ENCODE measurements around the gene SORL1.
"Not testable (repeated sequence)": the region's sequence is repeated elsewhere in the genome, so short reads cannot be mapped to it uniquely, and the experiment has no call there.

Gene SORL1, protein sequence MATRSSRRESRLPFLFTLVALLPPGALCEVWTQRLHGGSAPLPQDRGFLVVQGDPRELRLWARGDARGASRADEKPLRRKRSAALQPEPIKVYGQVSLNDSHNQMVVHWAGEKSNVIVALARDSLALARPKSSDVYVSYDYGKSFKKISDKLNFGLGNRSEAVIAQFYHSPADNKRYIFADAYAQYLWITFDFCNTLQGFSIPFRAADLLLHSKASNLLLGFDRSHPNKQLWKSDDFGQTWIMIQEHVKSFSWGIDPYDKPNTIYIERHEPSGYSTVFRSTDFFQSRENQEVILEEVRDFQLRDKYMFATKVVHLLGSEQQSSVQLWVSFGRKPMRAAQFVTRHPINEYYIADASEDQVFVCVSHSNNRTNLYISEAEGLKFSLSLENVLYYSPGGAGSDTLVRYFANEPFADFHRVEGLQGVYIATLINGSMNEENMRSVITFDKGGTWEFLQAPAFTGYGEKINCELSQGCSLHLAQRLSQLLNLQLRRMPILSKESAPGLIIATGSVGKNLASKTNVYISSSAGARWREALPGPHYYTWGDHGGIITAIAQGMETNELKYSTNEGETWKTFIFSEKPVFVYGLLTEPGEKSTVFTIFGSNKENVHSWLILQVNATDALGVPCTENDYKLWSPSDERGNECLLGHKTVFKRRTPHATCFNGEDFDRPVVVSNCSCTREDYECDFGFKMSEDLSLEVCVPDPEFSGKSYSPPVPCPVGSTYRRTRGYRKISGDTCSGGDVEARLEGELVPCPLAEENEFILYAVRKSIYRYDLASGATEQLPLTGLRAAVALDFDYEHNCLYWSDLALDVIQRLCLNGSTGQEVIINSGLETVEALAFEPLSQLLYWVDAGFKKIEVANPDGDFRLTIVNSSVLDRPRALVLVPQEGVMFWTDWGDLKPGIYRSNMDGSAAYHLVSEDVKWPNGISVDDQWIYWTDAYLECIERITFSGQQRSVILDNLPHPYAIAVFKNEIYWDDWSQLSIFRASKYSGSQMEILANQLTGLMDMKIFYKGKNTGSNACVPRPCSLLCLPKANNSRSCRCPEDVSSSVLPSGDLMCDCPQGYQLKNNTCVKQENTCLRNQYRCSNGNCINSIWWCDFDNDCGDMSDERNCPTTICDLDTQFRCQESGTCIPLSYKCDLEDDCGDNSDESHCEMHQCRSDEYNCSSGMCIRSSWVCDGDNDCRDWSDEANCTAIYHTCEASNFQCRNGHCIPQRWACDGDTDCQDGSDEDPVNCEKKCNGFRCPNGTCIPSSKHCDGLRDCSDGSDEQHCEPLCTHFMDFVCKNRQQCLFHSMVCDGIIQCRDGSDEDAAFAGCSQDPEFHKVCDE (N-terminal part only)
- 11.8 to 356 (median 58.9) reads per million in 18 experiments for total RNA-seq

- peak; percentile 46 to 54 for DNase-seq
Measured at GRCh38 chr11:121451986-121452608, at the start of gene SORL1. SORL1 (plus strand) TSS chr11:121452314; CDS start chr11:121452332, 18 bp downstream.

DNA sequence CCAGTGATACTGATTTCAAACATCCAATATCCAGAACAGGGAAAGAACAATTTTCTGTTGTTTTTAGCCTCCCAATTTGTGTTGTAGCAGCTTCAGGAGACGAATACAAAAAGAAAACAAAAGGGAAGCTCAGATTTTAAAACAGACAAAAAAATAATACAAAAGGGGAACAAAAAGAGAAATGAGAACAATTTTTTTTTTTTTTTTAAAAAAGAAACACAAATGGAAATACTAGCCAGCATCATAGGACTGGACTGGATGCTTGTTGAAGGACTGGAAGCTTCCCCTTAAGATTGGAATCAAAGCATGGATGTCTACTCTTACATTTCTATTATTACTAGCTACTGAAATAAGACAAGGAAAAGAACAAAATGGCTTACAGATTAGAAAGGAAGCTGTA is 46.5 kb upstream of the SORL1 start:
- peak; percentile 40 to 71 for DNase-seq

DNA sequence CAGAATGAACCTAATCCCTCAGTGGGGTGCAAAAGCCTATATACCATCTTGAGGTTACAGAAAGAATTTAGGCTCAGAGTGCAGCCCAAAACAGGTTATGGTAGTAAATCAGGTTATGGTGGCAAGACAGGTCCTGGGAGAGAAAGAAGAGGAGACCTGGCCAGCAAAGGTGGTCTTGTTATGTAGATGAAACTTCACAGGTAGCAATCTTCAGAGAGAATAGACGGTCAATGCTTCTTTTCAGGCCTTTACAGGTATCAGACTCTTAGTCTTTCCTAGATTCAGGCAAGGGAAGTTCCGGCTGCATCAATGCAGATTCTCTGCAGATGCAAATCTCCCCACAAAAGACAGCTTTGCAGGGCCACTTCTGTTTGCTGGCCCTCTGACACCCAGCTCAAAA is 45.8 kb upstream of the SORL1 start:
- DNase-seq, result no peak

GRCh38 chr11:121408830-121409229 is 43.3 kb upstream of the SORL1 start:
- DNase-seq, result no peak

- not testable (repeated sequence) for DNase-seq
Measured at GRCh38 chr11:121410041-121410440, 42.1 kb upstream of the SORL1 start.

- DNase-seq, result not testable (repeated sequence)
Measured at GRCh38 chr11:121411330-121411729, 40.8 kb upstream of the SORL1 start.

DNA sequence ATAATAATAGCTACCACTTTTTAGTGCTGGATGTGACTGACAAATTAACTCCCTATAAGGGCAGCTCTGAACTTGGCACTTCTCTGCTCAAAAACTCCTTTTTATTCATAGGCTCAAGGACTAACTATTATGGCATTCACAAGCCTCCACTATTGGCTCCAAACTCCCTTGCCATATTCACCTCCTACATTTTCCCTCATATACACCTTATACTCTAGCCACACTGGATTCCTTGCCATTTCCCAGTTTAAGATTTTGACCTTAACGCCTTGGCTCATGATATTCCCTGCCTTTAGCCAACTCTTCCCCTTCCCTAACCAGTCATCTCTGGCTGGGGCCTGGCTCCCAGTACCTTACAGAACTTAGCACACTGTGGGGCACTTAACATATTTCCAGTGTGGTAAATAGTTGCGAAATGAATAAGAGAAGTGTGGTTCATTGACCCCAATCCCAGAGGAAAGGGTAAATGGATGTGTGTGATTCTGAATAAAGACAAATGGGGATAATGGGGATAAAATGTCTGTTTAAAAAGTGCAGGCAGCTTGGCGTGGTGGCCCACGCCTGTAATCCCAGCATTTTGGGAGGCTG is 40.0 kb upstream of the SORL1 start:
- no peak for DNase-seq

DNA sequence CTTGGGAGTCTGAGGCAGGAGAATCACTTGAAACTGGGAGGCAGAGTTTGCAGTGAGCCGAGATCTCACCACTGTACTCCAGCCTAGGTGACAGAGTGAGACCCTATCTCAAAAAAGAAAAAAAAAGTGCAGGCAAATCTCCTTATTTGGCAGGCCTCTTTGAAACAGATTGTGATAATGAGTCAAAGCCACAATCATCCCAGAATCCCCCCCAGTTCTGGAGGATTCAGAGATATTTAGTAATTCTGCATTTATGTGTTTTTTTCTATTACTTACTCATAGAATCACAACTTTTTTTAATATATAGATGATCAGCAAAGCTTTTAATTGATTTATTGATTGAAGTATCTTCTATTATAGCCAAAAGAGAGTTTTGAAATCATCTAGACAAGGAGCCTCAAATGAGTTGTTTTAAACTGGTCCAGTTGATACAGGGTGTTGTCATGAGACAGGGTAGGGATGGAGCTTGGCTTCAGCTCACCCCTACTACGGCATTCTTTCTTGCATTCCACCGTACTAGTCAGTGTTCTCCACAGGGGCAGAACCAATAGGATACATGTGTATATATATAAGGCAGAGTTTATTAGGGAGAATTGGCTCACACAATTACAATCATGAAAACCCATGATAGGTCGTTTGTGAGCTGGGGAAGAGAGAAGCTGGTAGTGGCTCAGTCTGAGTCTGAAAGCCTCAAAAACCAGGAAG is 39.3 kb upstream of the SORL1 start:
- no peak for DNase-seq

- peak; percentile 42 to 64 for DNase-seq
Measured at GRCh38 chr11:121414141-121414913, 37.8 kb upstream of the SORL1 start.

DNA sequence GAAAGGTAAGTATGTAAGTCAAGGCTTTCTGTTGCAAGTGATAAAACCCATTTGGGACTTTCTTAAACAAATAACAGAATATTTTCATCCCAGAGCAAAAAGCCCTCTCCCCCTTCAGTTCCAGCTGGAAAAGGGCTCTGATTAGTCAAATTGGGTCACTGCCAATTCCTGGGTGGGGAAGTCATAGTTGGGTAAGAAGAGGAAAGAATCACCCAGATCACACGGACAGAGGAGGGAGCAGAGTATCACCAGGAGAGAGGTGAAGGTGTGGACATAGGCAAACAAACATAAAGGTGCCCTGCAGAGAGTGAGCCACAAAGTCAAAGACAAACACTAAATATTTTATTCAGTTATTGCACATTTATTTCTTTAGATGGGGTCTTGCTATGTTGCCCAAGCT is 36.3 kb upstream of the SORL1 start:
- peak; percentile 41 to 57 for DNase-seq

DNA sequence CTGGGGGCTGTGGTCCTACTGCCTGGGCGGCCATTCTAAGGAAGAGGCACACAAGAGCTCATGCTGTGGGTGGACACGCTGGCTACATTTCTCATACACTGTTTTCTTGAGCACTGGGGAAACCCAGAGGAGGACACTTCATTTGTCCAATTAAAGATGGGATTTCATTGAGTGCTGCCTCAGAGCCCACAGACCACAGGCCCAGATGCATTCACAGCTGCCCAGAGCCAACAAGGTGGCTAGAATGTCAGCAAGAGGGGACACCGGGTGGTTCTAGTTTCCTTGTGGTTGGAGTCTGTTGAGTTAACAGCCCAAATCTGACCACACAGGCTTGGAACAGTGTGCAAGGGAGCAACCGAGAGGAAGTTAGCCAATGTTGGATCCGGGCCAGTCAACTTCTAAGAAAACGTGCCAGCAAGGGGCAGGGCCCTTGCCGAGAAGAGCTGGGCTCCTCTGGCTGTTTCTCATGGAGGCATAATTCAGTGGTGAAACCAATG is 35.0 kb upstream of the SORL1 start:
- peak; percentile 93 to 97 for DNase-seq

DNA sequence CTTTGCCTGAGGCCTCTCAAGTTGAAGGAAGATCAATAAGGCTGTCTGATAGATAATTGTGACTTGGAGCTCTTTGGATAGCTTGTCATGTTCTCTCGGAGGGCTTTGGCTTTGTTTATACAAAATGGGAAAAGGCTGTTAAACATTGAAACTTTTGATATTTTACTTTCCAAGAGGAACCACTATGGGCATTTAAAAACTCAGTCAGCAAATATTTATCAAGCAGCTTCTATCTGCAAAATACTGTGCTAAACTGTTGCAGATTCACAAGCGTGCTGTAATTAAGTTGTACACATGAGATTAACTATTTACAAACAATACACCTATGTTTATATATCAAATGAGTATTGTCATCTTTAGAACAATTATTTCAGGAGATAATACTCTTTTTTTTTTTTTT is 34.5 kb upstream of the SORL1 start:
- DNase-seq, result no peak

DNA sequence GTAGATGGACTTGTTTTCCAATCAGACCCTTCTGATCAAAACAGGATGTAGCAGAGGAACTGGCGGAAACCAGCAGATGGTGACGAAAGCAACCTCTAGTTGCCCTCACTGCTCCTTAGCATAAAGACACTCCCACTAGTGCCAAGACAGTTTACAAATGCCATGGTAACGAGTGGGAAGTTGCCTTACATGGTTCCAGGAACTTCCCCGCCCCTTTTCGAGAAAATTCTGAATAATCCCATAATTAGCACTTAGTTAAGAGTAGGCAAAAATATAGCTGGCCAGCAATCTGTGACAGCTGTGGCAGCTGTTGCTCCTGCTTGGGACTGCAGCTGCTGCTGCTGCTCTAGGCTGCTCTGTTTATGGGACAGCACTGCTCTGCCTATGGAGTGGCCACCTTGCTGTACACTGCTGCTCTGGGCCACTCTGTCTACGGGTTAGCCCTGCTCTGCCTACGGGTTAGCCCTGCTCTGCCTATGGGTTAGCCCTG is 33.4 kb upstream of the SORL1 start:
- DNase-seq, result peak; percentile 91 to 97

DNA sequence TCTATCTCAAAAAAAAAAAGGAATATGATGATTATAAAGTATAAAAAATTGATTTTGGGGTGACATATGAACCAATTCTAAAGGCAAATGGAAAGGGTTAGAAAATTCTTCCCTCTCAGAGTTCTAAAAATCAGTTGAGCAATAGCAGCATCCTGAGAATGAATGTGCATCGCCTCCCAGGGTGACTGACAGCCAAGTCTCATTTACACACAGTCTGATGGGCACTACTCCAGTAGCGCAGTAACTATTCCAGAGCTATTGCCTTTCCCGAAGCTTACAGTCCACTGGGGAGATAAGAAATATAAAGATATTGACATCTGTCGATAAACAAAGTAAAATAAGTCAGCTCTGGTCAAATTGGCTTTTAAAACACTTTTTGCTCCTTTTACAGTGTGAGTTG is 32.3 kb upstream of the SORL1 start:
- DNase-seq, result no peak

- DNase-seq, result no peak
Measured at GRCh38 chr11:121420398-121420797, 31.7 kb upstream of the SORL1 start.

DNA sequence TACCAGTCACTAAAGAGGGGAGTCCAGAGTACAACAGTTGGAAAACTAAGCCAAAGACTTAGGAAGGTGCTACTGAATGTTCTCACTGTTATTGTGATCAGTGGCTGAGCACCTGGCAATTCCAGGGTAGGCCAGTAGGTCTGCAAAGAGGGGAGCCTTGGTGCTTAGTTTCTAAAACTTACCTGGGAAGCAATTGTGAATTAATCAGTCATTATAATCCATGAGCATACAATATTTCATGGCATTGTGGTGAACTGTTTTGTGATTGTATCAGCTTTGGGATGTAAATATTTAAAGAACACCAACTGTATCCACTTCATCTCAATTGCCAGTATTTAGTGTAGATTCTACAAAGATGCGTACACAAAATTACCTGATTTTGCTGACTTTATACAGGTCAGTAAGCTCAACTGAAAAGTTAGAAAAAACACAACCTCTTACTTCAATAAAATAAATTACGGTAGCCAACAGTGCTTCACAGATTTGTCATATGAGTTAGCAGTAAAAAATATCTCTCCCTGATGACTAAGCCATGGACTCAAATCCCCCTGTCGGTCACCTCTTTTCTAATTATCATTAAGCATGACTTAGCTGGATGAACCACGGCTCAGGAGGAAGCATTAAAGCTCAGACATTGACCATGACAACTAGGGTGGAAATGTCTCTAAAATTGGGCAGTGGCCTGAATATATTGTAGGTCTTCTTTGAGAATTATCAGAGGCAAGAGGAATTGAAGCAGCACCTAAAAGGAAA is 30.8 kb upstream of the SORL1 start:
- peak; percentile 49 to 70 for DNase-seq

GRCh38 chr11:121422675-121423074 is 29.4 kb upstream of the SORL1 start:
- peak; percentile 58 to 70 for DNase-seq

- no peak for DNase-seq
Measured at GRCh38 chr11:121425828-121426227, 26.3 kb upstream of the SORL1 start.
